Lung (tissue), 12 donors: ENCODE measurements around the gene ZG16B. TPM values are rescaled to one million over a fixed set of nuclear protein-coding genes. Genes with fewer than 3 reads are reported as not detected.

ENCODE experiments used
- ATAC-seq: fragments of 200-7000 bp; cut with Tn5 transposase; one replicate; pipeline ENCODE4 v1.9.1; 2020; ENCODE audit warnings: moderate number of reproducible peaks; ENCODE audit not compliant: insufficient read depth, low FRiP score
- DNase-seq, 3 donors: peaks; one replicate each; pipeline ENCODE4 v3.0.0-alpha.2; 2013 to 2017
- H3K27ac ChIP-seq, 2 donors: one replicate each; pipeline ENCODE4 v1.5.1; 2013; ENCODE audit warnings: mild to moderate bottlenecking in 2 of 2, moderate library complexity in 2 of 2, control low read depth in 1 of 2, inconsistent platforms in 1 of 2, low read depth in 1 of 2, low read length in 1 of 2
- H3K27me3 ChIP-seq, 3 donors: one replicate each; pipeline ENCODE4 v1.5.1; 2013; ENCODE audit warnings: low read length in 2 of 3; ENCODE audit not compliant: control insufficient read depth in 3 of 3, insufficient read depth in 3 of 3
- H3K36me3 ChIP-seq, 4 donors: one replicate each; pipeline ENCODE4 v1.5.1; 2013; ENCODE audit warnings: low read length in 4 of 4, mild to moderate bottlenecking in 1 of 4, moderate library complexity in 1 of 4; ENCODE audit not compliant: control insufficient read depth in 4 of 4, insufficient read depth in 4 of 4
- H3K4me1 ChIP-seq, 5 donors: one replicate each; pipeline ENCODE4 v1.5.1; 2013; ENCODE audit warnings: low read length in 5 of 5, mild to moderate bottlenecking in 2 of 5, moderate library complexity in 1 of 5; ENCODE audit not compliant: control insufficient read depth in 5 of 5, insufficient read depth in 5 of 5
- H3K4me3 ChIP-seq: one replicate; pipeline ENCODE4 v1.5.1; 2013; ENCODE audit warnings: mild to moderate bottlenecking, control low read depth, moderate library complexity
- H3K9ac ChIP-seq, 2 donors: one replicate each; pipeline ENCODE4 v1.5.1; 2013; ENCODE audit warnings: low read length in 2 of 2, control low read depth in 1 of 2; ENCODE audit not compliant: insufficient read depth in 1 of 2
- H3K9me3 ChIP-seq, 4 donors: one replicate each; pipeline ENCODE4 v1.5.1; 2013; ENCODE audit warnings: low read length in 3 of 4, mild to moderate bottlenecking in 1 of 4, moderate library complexity in 1 of 4; ENCODE audit not compliant: control insufficient read depth in 4 of 4, insufficient read depth in 3 of 4
- WGBS, 2 donors: extraction: QIAGEN DNeasy Blood & Tissue Kit; methylation state at CpG; one replicate each; pipeline ENCODE4 v1.1.7; 2013; 5-methylcytosine and 5-hydroxymethylcytosine counted together
- polyA plus RNA-seq, 2 donors: library from polyadenylated mRNA; stranded (reverse); fragments of 200-250 nt; gene quantifications; one replicate each; pipeline ENCODE4 v1.2.1, GENCODE V29; 2013
- total RNA-seq, 2 donors: library from RNA; depleted of rRNA in 1 of 2; stranded (reverse); fragments of >200 nt in 1 of 2; gene quantifications; one replicate each; pipeline ENCODE4 v1.2.1, GENCODE V29; 2014 to 2021
- TF ChIP-seq, protein P1 (sequence below): IDR thresholded peaks from 2 replicates; pipeline ENCODE4 v1.5.1; 2012; ENCODE audit warnings: mild to moderate bottlenecking; ENCODE audit errors: control extremely low read depth, extremely low read depth
- donor health status: control.
- donor health status: control.
- donor health status: Bipolar disorder and iron deficiency.
- donor health status: healthy.
- donor health status: DM: yes; HTN: yes; CAD: no.

The ZG16B gene
- total and polyA plus RNA-seq, 4 donors, result 2.1 to 6.1 (median 4.3) TPM

- peaks cover 0 to 7% (median 5%) of the 10 kb centered on the region in 3 donors for H3K27me3 ChIP-seq
- peaks cover 0 to 14% (median 0%) of the 10 kb centered on the region in 4 donors for H3K9me3 ChIP-seq
- 14 to 17% methylated on average over 21 to 23 of the region's 23 CpGs for WGBS, 2 donors
- DNase-seq (peak; percentile 58 to 85 (median 78)), ATAC-seq (peak; percentile 84)
- H3K36me3 ChIP-seq, result no peaks in the 10 kb centered on the region
- peak overlapping the region; percentile 45 for H3K4me3 ChIP-seq
- TF ChIP-seq, protein P1, sequence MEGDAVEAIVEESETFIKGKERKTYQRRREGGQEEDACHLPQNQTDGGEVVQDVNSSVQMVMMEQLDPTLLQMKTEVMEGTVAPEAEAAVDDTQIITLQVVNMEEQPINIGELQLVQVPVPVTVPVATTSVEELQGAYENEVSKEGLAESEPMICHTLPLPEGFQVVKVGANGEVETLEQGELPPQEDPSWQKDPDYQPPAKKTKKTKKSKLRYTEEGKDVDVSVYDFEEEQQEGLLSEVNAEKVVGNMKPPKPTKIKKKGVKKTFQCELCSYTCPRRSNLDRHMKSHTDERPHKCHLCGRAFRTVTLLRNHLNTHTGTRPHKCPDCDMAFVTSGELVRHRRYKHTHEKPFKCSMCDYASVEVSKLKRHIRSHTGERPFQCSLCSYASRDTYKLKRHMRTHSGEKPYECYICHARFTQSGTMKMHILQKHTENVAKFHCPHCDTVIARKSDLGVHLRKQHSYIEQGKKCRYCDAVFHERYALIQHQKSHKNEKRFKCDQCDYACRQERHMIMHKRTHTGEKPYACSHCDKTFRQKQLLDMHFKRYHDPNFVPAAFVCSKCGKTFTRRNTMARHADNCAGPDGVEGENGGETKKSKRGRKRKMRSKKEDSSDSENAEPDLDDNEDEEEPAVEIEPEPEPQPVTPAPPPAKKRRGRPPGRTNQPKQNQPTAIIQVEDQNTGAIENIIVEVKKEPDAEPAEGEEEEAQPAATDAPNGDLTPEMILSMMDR, result no peak
- H3K9ac ChIP-seq, result peak overlapping the region in 1 of 2 donors; percentile 11
- peak overlapping the region in 1 of 2 donors; percentile 68 for H3K27ac ChIP-seq
- H3K4me1 ChIP-seq, result no peaks in the 10 kb centered on the region
Observed at GRCh38 chr16:2858245-2859025, 28.3 kb downstream of the ZG16B start.

- Histone ChIP-seq H3K9me3 (peaks cover 0 to 12% (median 0%) of the 10 kb centered on the region in 4 donors), H3K27ac (no peak overlapping the region), H3K9ac (no peak overlapping the region), H3K36me3 (no peaks in the 10 kb centered on the region), H3K4me3 (no peak overlapping the region), H3K27me3 (peaks cover 0 to 13% (median 9%) of the 10 kb centered on the region in 3 donors), H3K4me1 (no peaks in the 10 kb centered on the region)
- TF ChIP-seq, protein P1, result no peak
- DNase-seq, result no peak
- WGBS, 2 donors, result 79 to 87% methylated on average over 9 to 10 of the region's 10 CpGs
- ATAC-seq, result no peak
Observed at GRCh38 chr16:2859686-2860265, 29.7 kb downstream of the ZG16B start.

- no peak for ATAC-seq
- TF ChIP-seq, protein P1, result no peak
- Histone ChIP-seq H3K36me3 (no peaks in the 10 kb centered on the region), H3K27me3 (peaks cover 0 to 19% (median 18%) of the 10 kb centered on the region in 3 donors), H3K9me3 (peaks cover 0 to 12% (median 0%) of the 10 kb centered on the region in 4 donors), H3K4me3 (no peak overlapping the region), H3K4me1 (no peaks in the 10 kb centered on the region), H3K9ac (no peak overlapping the region), H3K27ac (no peak overlapping the region)
- peak in 1 of 3 donors; percentile 21 for DNase-seq
- 75 to 76% methylated on average over 8 of the region's 8 CpGs for WGBS, 2 donors
Observed at GRCh38 chr16:2860826-2861567, 30.9 kb downstream of the ZG16B start.
